ENCODE results near the gene PIGN. TPM values are rescaled to one million over a fixed set of nuclear protein-coding genes. Genes with fewer than 3 reads are reported as not detected.

The PIGN gene
- total and polyA plus RNA-seq, 2 of the 8 experiments (the other 6 are each of a cell fraction or from before 2014, with no cell fraction given), result 20.9 to 26.3 TPM

DNA sequence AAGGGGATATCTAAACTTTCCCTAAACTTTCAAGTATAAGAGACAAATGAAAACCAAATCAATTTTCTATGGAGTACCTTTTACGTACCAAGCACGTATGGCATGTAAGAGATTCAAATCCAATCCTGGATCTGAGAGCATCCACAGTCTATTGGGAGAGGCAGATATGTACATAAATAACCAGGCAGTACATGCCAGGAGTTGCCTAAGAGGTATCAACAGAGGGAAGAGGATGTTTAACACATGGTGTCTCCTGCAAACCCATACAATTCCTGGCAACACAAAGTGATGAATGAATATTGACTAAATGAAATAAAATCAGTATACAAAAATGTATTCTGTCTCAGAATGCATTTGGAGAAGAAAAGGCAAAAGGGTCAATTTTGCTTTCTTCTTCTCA lies 116.6 kb downstream of the PIGN start:
- H2BK120ac ChIP-seq (replicated peaks; ENCODE audit: low read depth, low read length), result no peak overlapping the region
- H4K91ac ChIP-seq (replicated peaks; ENCODE audit: insufficient read length, low read length), result no peak overlapping the region
- no peaks in the 10 kb centered on the region for H3K79me1 ChIP-seq (ENCODE audit: low read depth, low read length)
- FAIRE-seq (no peak), DNase-seq (ENCODE audit: low read depth in 1 of 2, low spot score in 2 of 2) (no peak)
- ChIA-PET CTCF (ENCODE audit: partially characterized antibody) (interaction anchor here (0.6 kb wide), 1 partner anchor 472 kb away, joined by 3 read pairs; no protein-coding TSS in a partner anchor), POLR2A (ENCODE audit: partially characterized antibody) (no interaction called here)
- H2BK5ac ChIP-seq (ENCODE audit: low read depth, low read length), result no peak overlapping the region
- no peak overlapping the region for H3K14ac ChIP-seq (ENCODE audit: insufficient read length)
- H3K23ac ChIP-seq (ENCODE audit: insufficient read length), result no peak overlapping the region
- no peaks in the 10 kb centered on the region for H3K9me3 ChIP-seq (ENCODE audit: insufficient read depth in 2 of 2, low read depth in 1 of 2, low read length in 1 of 2)
- H2BK12ac ChIP-seq (ENCODE audit: low read depth, low read length), result no peak overlapping the region
- H3K36me3 ChIP-seq (ENCODE audit: control insufficient read depth in 2 of 4, insufficient read depth in 4 of 4, low read length in 3 of 4), result no peaks in the 10 kb centered on the region
- H2AK5ac ChIP-seq (ENCODE audit: low read depth, low read length), result no peak overlapping the region
- no peaks in the 10 kb centered on the region for H3K27me3 ChIP-seq (replicated peaks in 1 of 4; ENCODE audit: control insufficient read depth in 3 of 4, extremely low read depth in 1 of 4, insufficient read depth in 3 of 4, low read length in 3 of 4)
- H4K20me1 ChIP-seq (replicated peaks in 1 of 2; ENCODE audit: control insufficient read depth in 1 of 2, insufficient read depth in 2 of 2, low read length in 2 of 2), result peaks cover 2 to 4% of the 10 kb centered on the region in 2 experiments
- no peaks in the 10 kb centered on the region for H3K79me2 ChIP-seq (ENCODE audit: control insufficient read depth in 1 of 2, insufficient read depth in 2 of 2, low read length in 2 of 2)
- no peak overlapping the region for H3K18ac ChIP-seq (ENCODE audit: extremely low read depth, low read length)
- no peaks in the 10 kb centered on the region; the same call in 1 of the 2 replicates for H3K23me2 ChIP-seq (ENCODE audit: low read depth, low read length)
- 94% methylated on average over 2 of the region's 2 CpGs; no CpG with 5 or more reads in 1 of the 2 experiments for WGBS, 2 experiments (ENCODE audit: extremely low coverage in 1 of 2, insufficient coverage in 1 of 2, insufficient read length in 1 of 2, insufficient replicate concordance in 2 of 2, low coverage in 1 of 2, low lambda C conversion rate in 2 of 2, missing lambda C conversion rate in 1 of 2)
- H3K27ac ChIP-seq (ENCODE audit: low read depth, low read length), result no peak overlapping the region
- no peak overlapping the region for H2BK20ac ChIP-seq (ENCODE audit: low read length)
- H3K4ac ChIP-seq (replicated peaks; ENCODE audit: insufficient read length, low read depth, low read length), result no peak overlapping the region
- H4K5ac ChIP-seq (ENCODE audit: insufficient read length, low read depth, low read length), result no peak overlapping the region
- no peak overlapping the region for H2BK15ac ChIP-seq (ENCODE audit: low read length)
- H3K4me1 ChIP-seq (replicated peaks in 1 of 4; ENCODE audit: control insufficient read depth in 3 of 4, insufficient read depth in 4 of 4, low read length in 3 of 4), result no peaks in the 10 kb centered on the region
- no peak overlapping the region for H4K8ac ChIP-seq (ENCODE audit: extremely low read depth, insufficient read depth, low read length)
- no peak overlapping the region for H3K9ac ChIP-seq (replicated peaks in 1 of 4; ENCODE audit: extremely low read depth in 1 of 4, low read depth in 3 of 4, low read length in 3 of 4)
- H3K56ac ChIP-seq (replicated peaks; ENCODE audit: insufficient read length, low read depth, low read length), result no peak overlapping the region
- TF ChIP-seq, protein P1, sequence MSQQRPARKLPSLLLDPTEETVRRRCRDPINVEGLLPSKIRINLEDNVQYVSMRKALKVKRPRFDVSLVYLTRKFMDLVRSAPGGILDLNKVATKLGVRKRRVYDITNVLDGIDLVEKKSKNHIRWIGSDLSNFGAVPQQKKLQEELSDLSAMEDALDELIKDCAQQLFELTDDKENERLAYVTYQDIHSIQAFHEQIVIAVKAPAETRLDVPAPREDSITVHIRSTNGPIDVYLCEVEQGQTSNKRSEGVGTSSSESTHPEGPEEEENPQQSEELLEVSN (IDR thresholded peaks at IDR 0.05), result no peak
- no peak overlapping the region for H3K4me2 ChIP-seq (ENCODE audit: insufficient read depth in 1 of 2, low read depth in 2 of 2, low read length in 2 of 2)
- H2AFZ ChIP-seq (ENCODE audit: low read length), result no peak overlapping the region
- no peak overlapping the region for H3K4me3 ChIP-seq (ENCODE audit: extremely low read depth in 1 of 4, insufficient read depth in 2 of 4, low read depth in 3 of 4, low read length in 4 of 4)

Data from H1 (cell line).